RWPE1 (cell line): Measurements from ENCODE around the gene HHLA2.
"Not testable (repeated sequence)": the region's sequence is repeated elsewhere in the genome, so short reads cannot be mapped to it uniquely, and the experiment has no call there.

Experiments used
- CTCF ChIA-PET: fragments of 350-600 bp; sonication (Branson Sonifier 250); formaldehyde crosslinking; extraction: SDS; loops from one replicate; lab custom pipeline; 2021; lab: Yijun Ruan, JAX
- POLR2A ChIA-PET: fragments of 400-600 bp; formaldehyde crosslinking; extraction: SDS; loops from one replicate; lab custom pipeline; 2020; ENCODE audit warnings: antibody characterized with exemption; ENCODE audit not compliant: low non-redundant PET; lab: Yijun Ruan, JAX
- DNase-seq: peaks from one replicate; pipeline ENCODE4 v3.0.0; 2012; ENCODE audit warnings: low spot score
- H3K27ac ChIP-seq: fragments of 450-650 bp; 2 replicates; pipeline ENCODE4 v1.5.1; 2017
- CTCF ChIP-seq: fragments of 450-650 bp; conservative IDR thresholded peaks from 2 replicates; pipeline ENCODE4 v1.5.1; 2017; ENCODE audit warnings: low read depth, mild to moderate bottlenecking

Gene HHLA2, protein sequence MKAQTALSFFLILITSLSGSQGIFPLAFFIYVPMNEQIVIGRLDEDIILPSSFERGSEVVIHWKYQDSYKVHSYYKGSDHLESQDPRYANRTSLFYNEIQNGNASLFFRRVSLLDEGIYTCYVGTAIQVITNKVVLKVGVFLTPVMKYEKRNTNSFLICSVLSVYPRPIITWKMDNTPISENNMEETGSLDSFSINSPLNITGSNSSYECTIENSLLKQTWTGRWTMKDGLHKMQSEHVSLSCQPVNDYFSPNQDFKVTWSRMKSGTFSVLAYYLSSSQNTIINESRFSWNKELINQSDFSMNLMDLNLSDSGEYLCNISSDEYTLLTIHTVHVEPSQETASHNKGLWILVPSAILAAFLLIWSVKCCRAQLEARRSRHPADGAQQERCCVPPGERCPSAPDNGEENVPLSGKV

DNA sequence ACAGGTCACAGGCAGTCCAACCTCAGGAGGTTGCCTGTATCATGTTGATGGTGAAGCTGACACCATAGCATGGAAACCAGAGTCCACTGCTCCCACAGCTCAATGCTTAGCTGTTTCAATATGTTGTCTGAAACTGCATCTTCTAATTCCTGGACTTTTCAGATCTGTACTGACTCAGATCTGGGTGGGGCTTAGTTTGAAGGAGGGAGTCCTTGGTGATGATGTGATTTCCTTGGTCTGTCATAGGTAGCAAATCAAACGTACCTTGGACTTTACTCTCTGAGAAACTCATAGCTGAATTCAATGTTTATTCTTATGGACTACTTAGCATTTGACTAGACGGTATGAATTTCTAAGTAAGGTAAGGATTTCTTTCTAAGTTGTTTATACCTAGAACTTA, at the start of gene HHLA2:
HHLA2 (plus strand) TSS at position 310 of the 400 bp plus-strand sequence. CDS start 55,266 bp downstream, outside the sequence.
- ChIA-PET POLR2A (no interaction called here), CTCF (interaction anchor here (0.5 kb wide), 1 partner anchor 14 kb away, joined by 3 read pairs; no protein-coding TSS in a partner anchor)
- TF ChIP-seq CTCF, result no peak
- DNase-seq, result peak; percentile 6
- no peak within 1 kb of the TSS for H3K27ac ChIP-seq

DNA sequence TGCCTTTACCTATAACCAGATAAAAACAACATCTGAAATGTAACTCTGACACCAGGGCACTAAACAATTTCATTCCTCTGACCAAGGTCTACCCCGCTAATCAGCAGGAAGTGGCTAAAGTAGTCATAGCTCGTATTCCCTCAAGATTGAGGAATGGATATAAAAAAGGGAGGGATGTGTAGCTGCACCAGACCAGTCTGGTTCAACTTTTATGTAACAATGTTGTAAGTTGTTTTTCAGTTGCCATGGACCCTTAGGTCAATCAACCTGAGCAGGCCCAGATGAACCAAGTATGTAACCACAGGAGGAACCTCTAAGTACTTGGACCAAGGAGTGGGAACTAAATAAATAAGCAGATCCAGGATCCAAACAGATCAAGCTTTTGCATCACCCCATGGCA, 45.7 kb upstream of the HHLA2 start:
- H3K27ac ChIP-seq, result no peak overlapping the region
- ChIA-PET CTCF (no interaction called here), POLR2A (no interaction called here)
- no peak for TF ChIP-seq CTCF
- DNase-seq, result no peak

DNA sequence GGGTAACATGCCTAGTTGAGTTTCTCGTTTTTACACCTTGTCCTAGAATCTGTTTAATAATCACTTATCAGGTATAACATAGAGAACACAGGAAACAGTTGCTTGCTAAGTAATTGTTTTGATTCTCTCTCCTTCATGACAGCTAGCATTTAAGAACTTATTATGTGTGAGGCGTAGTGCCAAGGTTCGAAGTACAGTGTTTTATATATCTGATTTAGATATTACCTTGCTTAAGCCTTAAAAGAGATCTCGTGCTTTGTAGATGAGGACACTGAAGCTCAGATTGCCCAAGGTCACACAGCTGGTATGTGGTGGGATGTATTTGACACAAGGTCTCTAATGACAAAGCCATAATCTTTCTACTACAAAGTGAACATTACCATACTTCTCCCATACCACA, 45.1 kb upstream of the HHLA2 start:
- ChIA-PET CTCF (no interaction called here), POLR2A (no interaction called here)
- H3K27ac ChIP-seq, result no peak overlapping the region
- DNase-seq, result no peak
- no peak for TF ChIP-seq CTCF

- ChIA-PET POLR2A (no interaction called here), CTCF (interaction anchor here (0.6 kb wide), 1 partner anchor 591 kb away, joined by 4 read pairs; no protein-coding TSS in a partner anchor)
- H3K27ac ChIP-seq, result no peak overlapping the region
- TF ChIP-seq CTCF, result no peak
- DNase-seq, result no peak
Observed at GRCh38 chr3:108251844-108252243, 44.5 kb upstream of the HHLA2 start.

DNA sequence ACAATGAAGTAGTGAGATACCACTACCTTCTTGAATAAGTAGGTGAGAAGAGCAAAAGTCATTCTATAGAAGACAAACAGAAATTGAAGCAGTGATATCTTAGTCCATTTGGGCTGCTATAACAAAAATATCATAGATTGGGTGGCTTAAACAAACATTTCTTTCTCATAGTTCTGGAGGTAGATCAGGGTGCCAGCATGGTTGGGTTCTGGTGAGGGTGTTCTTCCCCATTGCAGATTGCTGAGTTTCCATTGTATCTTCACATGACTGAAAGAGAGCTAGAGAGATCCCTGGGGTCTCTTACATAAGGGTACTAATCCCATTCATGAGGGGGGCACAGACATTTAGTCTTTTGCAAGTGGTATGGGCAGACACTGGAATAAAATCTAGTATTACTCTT, 41.2 kb upstream of the HHLA2 start:
- POLR2A ChIA-PET, result no interaction called here
- no peak for DNase-seq
- TF ChIP-seq CTCF, result no peak
- CTCF ChIA-PET, result no interaction called here
- no peak overlapping the region for H3K27ac ChIP-seq

- CTCF ChIA-PET, DNase-seq, H3K27ac ChIP-seq, POLR2A ChIA-PET: not testable (repeated sequence)
Observed at GRCh38 chr3:108264534-108265298, 31.6 kb upstream of the HHLA2 start.

DNA sequence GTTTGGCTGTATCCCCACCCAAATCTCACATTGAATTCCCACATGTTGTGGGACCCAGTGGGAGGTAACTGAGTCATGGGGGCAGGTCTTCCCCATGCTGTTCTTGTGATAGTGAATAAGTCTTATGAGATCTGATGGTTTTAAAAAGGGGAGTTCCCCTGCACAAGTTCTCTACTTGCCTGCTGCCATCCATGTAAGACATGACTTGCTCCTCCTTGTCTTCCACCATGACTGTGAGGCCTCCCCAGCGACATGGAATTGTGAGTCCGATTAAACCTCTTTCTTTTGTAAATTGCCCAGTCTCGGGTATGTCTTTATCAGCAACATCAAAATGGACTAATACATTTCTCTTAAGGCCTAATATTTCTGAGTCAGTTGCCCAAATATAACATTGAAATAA, 28.1 kb upstream of the HHLA2 start:
- H3K27ac ChIP-seq, POLR2A ChIA-PET, DNase-seq, CTCF ChIA-PET: not testable (repeated sequence)
